NCI-H2227 treated with DMSO at 0.1 percent for 48 hours (cell line): ENCODE data around the gene PRKCD.
A peak's percentile ranks its signal among the peaks of the same experiment; 100 is the strongest.

Experiments used
- DNase-seq: peaks from one replicate; lab custom pipeline; 2025; lab: John Stamatoyannopoulos, UW

PRKCD gene

DNA sequence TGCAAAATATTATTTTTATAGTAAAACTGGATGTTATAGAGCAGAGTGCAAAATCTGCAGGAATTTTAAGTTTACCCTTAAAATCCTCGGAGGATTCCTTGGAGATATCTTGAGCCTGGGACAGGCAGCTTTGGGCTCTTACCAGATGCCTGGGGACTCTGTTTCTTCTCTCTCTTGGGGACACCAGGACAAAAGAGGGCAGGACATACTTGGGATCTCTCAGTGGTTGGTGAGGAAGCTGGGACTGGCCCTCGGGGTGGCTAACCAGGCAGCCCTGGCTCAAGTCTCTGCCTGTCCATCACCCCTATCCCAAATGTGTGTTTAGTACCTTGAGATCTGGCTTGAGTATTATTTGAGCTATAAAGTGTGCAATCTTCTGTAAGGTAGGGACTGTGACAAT, 56.2 kb downstream of the PRKCD start:
- DNase-seq: no peak

DNA sequence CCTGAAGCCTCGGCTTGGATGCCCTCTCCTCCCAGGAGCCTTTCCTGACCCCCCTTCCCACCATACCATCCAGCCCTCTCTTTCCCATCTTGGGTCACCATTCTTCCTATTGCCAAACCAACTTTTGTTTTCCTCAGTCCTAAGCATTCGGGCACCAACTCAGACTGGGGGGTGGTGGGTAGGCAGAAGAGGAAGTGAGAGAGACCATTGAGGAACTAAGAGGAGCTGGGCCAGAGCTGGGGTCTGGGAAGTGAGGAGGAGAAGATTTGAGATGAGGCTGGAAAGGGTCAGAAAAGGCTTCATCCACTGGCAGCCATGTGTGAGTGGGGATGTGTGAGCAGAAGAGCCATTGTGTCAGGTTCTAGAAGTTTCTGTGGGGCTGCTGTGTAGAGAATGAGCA, 57.1 kb downstream of the PRKCD start:
- DNase-seq: no peak

DNA sequence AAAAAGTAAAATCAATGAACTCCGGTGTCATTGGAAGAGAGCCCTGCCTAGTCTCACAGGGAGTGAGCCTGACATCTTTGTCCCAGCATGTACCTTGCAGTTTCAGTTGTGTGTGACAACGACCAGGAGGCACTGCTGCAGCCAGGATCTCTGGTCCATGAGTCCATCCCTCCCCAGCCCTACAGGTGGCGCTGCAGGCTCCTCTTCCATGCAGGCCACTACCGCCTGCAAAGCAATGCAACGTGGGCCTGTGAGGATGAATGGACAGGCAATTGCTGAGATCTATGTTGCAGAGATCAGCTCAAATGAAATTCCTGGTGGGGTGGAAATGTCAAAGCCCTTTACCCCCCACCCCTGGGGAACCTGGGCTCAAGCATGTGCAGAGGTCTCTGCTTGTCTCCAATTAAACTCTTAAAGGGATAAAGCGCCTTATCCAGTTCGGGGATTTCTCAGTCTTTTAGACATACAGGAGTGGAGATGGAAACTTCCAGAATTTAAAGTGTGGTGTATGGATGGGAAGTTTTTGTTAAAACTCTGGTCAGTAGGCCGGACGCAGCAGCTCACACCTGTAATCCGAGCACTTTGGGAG, 59.0 kb downstream of the PRKCD start:
- peak; percentile 71 for DNase-seq

DNA sequence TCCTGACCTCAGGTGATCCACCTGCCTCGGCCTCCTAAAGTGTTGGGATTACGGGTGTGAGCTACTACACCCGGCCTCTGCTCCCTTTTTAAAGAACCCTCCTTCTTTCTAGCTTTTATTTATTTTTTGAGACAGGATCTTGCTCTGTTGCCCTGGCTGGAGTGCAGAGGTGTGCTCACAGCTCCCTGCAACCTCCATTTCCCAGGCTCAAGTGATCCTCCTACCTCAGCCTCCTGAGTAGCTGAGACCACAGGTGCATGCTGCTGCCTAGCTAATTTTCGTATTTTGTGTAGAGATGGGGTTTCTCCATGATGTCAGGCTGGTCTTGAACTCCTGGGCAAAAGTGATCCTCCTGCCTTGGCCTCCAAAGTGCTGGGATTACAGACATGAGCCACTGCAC, 60.3 kb downstream of the PRKCD start:
- no peak for DNase-seq

- DNase-seq: no peak
These were observed 60.8 kb downstream of the PRKCD start for GRCh38 chr3:53221827-53222182.

DNA sequence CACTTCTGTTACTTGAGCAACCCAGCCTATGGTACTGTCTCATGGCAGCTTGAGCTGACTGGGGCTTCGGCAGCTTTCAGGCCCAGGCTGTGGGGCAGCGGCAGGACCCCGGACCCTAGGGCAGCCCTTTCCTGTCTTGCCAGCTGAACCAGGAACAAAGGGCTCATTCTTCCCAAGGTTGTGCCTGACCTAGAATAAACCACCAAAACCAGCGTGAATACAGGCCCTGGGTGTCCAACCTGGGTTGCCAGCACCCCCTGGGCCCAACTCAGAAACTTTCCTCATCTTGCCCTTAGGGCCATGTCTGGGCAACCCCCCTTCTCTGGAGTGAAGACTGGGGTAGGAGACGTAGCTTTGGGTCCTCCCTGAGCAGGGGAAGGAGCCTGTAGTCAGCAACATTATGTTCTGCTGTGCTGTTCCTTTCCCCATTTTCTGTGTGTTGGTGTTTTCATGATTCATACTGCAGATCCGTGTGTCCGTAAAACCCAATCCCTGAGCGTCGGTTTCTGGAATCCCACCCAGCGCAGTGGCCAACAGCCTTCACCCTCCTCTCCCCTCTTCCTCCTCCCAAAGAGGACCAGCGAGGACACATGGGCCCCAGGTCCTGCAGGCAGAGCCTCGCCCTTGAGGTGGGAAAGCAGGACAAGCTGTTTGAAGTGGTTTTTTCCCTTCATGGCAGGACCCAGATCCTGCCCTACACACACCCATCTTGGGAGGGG, 61.3 kb downstream of the PRKCD start:
- no peak for DNase-seq

DNA sequence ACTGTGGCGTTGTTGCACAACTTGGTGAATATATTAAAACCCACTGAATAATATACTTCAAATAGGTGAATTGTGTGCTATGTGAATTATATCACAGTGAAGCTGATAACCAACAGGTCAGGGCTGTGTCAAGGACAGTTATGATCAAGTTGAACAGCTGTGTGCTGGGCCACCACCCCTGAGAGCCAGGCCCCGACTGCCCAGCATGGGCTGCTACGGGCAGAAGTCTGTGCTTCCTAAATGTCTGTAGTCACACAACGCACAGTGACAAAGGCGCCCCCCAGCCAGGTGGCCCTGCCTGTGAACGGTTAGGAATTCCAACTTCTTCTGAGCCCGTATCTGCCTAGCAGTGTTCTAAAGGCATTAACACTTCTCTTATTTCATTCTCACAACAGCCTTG, 62.0 kb downstream of the PRKCD start:
- DNase-seq: no peak

DNA sequence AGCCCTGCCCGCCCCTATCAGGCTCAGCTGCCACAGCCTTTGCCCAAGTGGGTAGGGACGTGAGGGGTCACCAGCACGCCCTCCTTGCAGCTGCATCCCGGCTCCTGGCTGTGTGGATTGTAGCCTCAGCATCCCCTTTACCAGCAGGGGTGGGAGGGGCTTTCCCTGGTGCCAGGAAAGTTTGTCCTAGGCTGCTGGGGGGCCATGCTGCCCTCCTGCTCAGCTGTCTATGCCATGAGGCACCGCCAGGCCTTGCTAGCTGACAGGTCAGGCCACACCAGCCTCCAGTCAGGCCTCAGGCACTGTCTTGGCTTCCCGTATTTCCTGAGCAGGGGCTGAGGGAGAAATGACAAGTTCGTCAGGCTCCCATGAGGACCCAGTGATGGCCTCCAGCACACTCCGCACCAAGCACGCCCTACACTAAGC, 62.5 kb downstream of the PRKCD start:
- DNase-seq: no peak

DNA sequence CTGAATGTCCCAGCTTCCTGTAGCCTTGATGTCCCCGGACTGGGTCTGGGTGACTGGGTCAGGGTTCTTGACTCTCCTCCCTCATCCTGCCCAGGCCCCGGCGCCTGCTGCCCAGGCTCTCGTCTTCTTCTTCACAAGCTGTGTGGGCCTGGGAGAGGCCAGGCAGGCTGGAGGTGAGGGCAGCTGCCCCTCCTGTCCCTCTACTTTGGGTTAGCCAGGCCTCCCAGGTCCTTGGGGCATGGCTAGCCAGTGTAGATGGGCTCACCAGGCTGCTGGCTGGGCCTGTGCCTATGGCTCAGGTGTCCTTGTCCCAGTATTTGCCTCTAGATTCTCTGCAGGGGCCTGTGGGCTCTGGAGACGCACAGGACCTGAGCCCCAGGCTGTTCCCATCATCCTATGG, 63.0 kb downstream of the PRKCD start:
- no peak for DNase-seq

DNA sequence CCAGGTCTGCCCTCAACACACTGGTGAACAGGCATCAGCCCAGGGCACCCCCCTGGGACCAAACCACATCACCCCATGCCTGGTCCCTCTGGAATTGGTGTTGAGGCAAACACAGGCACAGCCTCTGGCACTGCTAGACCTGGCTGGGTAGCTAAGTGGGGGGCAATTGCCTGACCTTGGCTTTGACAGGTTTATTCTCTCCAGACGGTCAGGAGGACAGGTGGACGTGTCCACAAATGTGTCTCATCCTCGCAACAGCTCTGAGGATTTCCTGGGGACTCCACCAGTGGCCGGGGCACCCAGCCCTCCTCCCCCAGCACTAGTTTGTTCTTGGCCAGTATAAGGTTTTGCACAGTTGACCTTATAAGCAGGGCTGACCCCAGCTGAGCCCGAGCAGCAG, 63.5 kb downstream of the PRKCD start:
- no peak for DNase-seq

DNA sequence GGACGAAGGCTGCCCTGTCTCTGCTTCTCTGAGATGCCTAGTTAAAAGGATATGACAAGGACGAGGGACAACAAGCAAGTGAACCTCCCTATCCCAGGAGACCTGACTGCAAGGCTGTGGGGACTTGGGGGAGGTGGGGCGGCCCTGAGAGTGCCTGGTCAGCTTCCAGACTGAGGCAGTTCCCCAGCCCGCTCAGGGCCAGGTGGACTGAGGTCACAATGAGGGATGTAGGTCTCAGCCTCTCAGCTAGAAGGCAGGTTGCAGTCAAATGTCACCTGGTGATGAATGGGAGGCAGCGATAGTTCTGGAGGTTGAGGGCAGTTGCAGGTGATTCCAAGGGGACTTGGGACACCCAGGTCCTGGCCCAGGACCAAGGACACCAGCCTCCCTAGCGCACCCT, 64.2 kb downstream of the PRKCD start:
- no peak for DNase-seq

- no peak for DNase-seq
These were observed 64.6 kb downstream of the PRKCD start for GRCh38 chr3:53225651-53226050.

DNA sequence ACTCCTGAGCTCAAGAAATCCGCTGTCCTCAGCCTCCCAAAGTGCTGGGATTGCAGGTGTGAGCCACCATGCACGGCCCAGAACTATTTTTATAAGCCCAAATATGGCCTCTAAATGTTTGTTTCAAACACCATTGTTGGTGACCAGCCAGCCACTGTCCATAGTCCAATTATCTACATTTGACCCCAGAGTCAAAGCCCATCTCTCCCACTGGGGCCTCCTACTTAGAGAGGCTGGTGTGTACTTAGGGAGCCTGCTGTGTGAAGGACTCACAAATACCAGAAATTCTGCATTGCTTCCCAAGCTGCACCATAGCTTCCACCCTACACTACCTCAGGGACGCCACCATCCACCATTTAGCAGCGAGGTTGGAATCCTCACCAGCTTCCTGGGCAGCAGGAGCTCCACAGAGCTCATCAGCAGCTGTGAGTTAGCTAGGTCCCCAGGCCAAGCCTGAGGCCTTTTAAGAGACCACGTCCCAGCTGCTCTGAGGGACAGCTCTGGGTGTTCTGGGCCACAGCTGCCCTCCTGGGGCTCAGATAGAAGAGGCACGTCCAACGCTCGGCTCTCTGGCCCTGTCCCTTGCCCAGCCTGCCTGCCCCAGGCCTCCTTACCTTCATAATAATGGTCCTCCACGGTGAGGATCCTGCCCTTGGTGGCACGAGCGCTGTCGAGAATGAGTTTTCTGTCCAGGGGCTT, 65.3 kb downstream of the PRKCD start:
- no peak for DNase-seq

DNA sequence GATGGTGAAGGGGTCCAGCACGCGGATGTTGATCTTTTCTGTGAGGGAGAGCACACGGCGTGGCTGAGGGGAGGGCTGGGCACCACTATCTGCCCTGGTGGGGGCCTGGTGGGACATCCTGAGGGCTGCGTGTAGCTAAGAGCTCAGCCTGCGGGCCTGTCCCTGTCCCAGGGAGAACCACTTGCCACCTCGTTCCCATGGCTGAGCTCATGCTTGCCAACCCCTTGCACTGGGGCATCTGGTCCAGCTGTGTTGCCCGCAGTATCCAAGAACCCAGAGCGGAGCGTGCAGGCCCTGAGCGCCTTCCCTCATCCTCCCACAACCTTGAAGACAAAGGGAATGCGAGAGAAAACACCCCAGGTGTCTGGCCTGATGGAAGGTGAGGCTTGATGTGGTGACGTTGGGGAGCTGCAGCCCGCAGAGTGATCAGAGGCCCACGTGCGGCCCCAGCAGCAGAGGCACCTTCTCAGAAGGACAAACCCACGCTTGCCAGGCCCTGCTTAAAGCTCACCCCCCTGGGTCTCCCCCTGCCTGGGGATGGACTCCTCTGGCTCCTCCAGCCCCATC, 65.9 kb downstream of the PRKCD start:
- no peak for DNase-seq

GRCh38 chr3:53227993-53228885, 67.2 kb downstream of the PRKCD start:
- DNase-seq: no peak

GRCh38 chr3:53229171-53229570, 68.2 kb downstream of the PRKCD start:
- no peak for DNase-seq

GRCh38 chr3:53229606-53230005, 68.6 kb downstream of the PRKCD start:
- no peak for DNase-seq

- no peak for DNase-seq
These were observed 69.1 kb downstream of the PRKCD start for GRCh38 chr3:53230041-53230621.

DNA sequence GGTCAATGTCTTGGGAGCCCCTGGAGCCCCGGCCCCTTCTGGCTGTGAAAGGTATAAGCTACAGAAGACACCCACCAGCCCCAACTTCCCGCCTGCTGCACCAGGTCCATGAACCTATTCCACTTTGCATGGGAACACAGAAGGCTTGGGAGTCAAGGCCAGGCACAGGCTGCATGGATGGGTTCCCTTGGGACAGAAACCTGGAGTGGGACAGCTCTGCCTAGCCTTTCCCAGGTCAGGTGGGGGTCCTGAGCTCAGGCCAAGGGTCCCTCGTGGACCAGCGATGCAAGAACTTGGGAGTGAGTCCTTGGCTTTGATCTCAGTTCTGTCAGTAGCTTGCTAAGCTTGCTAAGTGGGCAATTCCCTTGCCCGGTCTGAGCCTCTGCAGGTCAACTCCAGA, 69.8 kb downstream of the PRKCD start:
- no peak for DNase-seq

- no peak for DNase-seq
These were observed 70.8 kb downstream of the PRKCD start for GRCh38 chr3:53231532-53232511.
